GM19043 (cell line): ENCODE measurements around the gene SPDYE5.
"Not testable (repeated sequence)": the region's sequence is repeated elsewhere in the genome, so short reads cannot be mapped to it uniquely, and the experiment has no call there.

Source experiments
- ATAC-seq: cut with Tn5 transposase; IDR thresholded peaks from one replicate; pipeline ENCODE4 v1.9.1; 2021; ENCODE audit warnings: low read depth; ENCODE audit not compliant: unreplicated experiment

SPDYE5 gene

GRCh38 chr7:75492020-75492419 lies at the start of gene SPDYE5:
SPDYE5 (plus strand) TSS chr7:75492320; CDS start chr7:75494048, 1,728 bp downstream.
- not testable (repeated sequence) for ATAC-seq

- peak; percentile 77 for ATAC-seq
Measured at GRCh38 chr7:75442465-75443111, 49.5 kb upstream of the SPDYE5 start.

GRCh38 chr7:75449946-75450345 lies 42.2 kb upstream of the SPDYE5 start:
- ATAC-seq: not testable (repeated sequence)

GRCh38 chr7:75452494-75452955 lies 39.6 kb upstream of the SPDYE5 start:
- ATAC-seq: peak; percentile 95

GRCh38 chr7:75456403-75456802 lies 35.7 kb upstream of the SPDYE5 start:
- not testable (repeated sequence) for ATAC-seq

GRCh38 chr7:75458034-75458433 lies 34.1 kb upstream of the SPDYE5 start:
- not testable (repeated sequence) for ATAC-seq

GRCh38 chr7:75460541-75460940 lies 31.6 kb upstream of the SPDYE5 start:
- ATAC-seq: not testable (repeated sequence)

- not testable (repeated sequence) for ATAC-seq
Measured at GRCh38 chr7:75470166-75470565, 22.0 kb upstream of the SPDYE5 start.

- ATAC-seq: not testable (repeated sequence)
Measured at GRCh38 chr7:75477457-75477856, 14.7 kb upstream of the SPDYE5 start.

- ATAC-seq: not testable (repeated sequence)
Measured at GRCh38 chr7:75480313-75480712, 11.8 kb upstream of the SPDYE5 start.

GRCh38 chr7:75485355-75485978 lies 6.7 kb upstream of the SPDYE5 start:
- not testable (repeated sequence) for ATAC-seq

GRCh38 chr7:75485979-75486643 lies 6.0 kb upstream of the SPDYE5 start, which contains the start of gene POM121C:
POM121C (minus strand) TSS chr7:75486299; CDS start chr7:75441496, 44,803 bp downstream.
- peak; percentile 99 for ATAC-seq

- ATAC-seq: not testable (repeated sequence)
Measured at GRCh38 chr7:75509033-75509432, 16.9 kb downstream of the SPDYE5 start.

GRCh38 chr7:75518842-75519241 lies 26.7 kb downstream of the SPDYE5 start:
- not testable (repeated sequence) for ATAC-seq

- not testable (repeated sequence) for ATAC-seq
Measured at GRCh38 chr7:75521727-75522126, 29.6 kb downstream of the SPDYE5 start.

- ATAC-seq: not testable (repeated sequence)
Measured at GRCh38 chr7:75527224-75527722, 35.2 kb downstream of the SPDYE5 start.

- ATAC-seq: no peak
Measured at GRCh38 chr7:75531359-75531821, 39.3 kb downstream of the SPDYE5 start.

- ATAC-seq: no peak
Measured at GRCh38 chr7:75532639-75533038, 40.5 kb downstream of the SPDYE5 start.

GRCh38 chr7:75533926-75534325 lies 41.8 kb downstream of the SPDYE5 start:
- no peak for ATAC-seq

- peak; percentile 72 for ATAC-seq
Measured at GRCh38 chr7:75534727-75535307, 42.7 kb downstream of the SPDYE5 start.

GRCh38 chr7:75536491-75536890 lies 44.4 kb downstream of the SPDYE5 start:
- no peak for ATAC-seq
